Measurements from ENCODE around the gene HLA-DOB.
"Not testable (repeated sequence)": the region's sequence is repeated elsewhere in the genome, so short reads cannot be mapped to it uniquely, and the experiment has no call there.

The HLA-DOB gene

GRCh38 chr6:32785781-32786533 is 30.8 kb downstream of the HLA-DOB start:
- DNase-seq: peak; percentile 31
- TF ChIP-seq CTCF (IDR thresholded peaks at IDR 0.05; ENCODE audit: low read depth, low read length): peak; percentile 75
- no peaks in the 10 kb centered on the region for H3K36me3 ChIP-seq

GRCh38 chr6:32782923-32783322 is 33.9 kb downstream of the HLA-DOB start:
- H3K4me1 ChIP-seq; H3K9me3 ChIP-seq; DNase-seq; H3K4me3 ChIP-seq (ENCODE audit: low read depth, low read length); H3K36me3 ChIP-seq: not testable (repeated sequence)
- peaks cover 37% of the 10 kb centered on the region for H3K27me3 ChIP-seq

More at GRCh38 chr6:32785781-32786533, 30.8 kb downstream of the HLA-DOB start:
- no peaks in the 10 kb centered on the region for H3K9me3 ChIP-seq
- H3K4me3 ChIP-seq (ENCODE audit: low read depth, low read length): no peak overlapping the region
- H3K4me1 ChIP-seq: no peaks in the 10 kb centered on the region
- peaks cover 39% of the 10 kb centered on the region for H3K27me3 ChIP-seq

- Histone ChIP-seq H3K4me1 (no peaks in the 10 kb centered on the region), H3K4me3 (ENCODE audit: low read depth, low read length) (no peak overlapping the region), H3K27me3 (peaks cover 31% of the 10 kb centered on the region), H3K36me3 (no peaks in the 10 kb centered on the region; the same call in 1 of the 2 replicates), H3K9me3 (no peaks in the 10 kb centered on the region)
- DNase-seq: no peak
- TF ChIP-seq CTCF (IDR thresholded peaks at IDR 0.05; ENCODE audit: low read depth, low read length): no peak
Observed at GRCh38 chr6:32779036-32779435, 37.8 kb downstream of the HLA-DOB start.

- peaks cover 32% of the 10 kb centered on the region for H3K27me3 ChIP-seq
- TF ChIP-seq CTCF (IDR thresholded peaks at IDR 0.05; ENCODE audit: low read depth, low read length): no peak
Observed at GRCh38 chr6:32775071-32775470, 41.7 kb downstream of the HLA-DOB start.

GRCh38 chr6:32774426-32774825 is 42.4 kb downstream of the HLA-DOB start:
- H3K27me3 ChIP-seq: peaks cover 35% of the 10 kb centered on the region

More at GRCh38 chr6:32775071-32775470, 41.7 kb downstream of the HLA-DOB start:
- Histone ChIP-seq H3K9me3 (no peaks in the 10 kb centered on the region), H3K36me3 (no peaks in the 10 kb centered on the region; the same call in 1 of the 2 replicates), H3K4me1 (no peaks in the 10 kb centered on the region), H3K4me3 (ENCODE audit: low read depth, low read length) (no peak overlapping the region)
- DNase-seq: no peak

GRCh38 chr6:32772656-32773055 is 44.1 kb downstream of the HLA-DOB start:
- peaks cover 39% of the 10 kb centered on the region for H3K27me3 ChIP-seq
- DNase-seq: no peak
- TF ChIP-seq CTCF (IDR thresholded peaks at IDR 0.05; ENCODE audit: low read depth, low read length): no peak
- H3K36me3 ChIP-seq: no peaks in the 10 kb centered on the region
- H3K4me1 ChIP-seq: no peaks in the 10 kb centered on the region
- H3K4me3 ChIP-seq (ENCODE audit: low read depth, low read length): no peak overlapping the region
- no peaks in the 10 kb centered on the region for H3K9me3 ChIP-seq

More at GRCh38 chr6:32774426-32774825, 42.4 kb downstream of the HLA-DOB start:
- TF ChIP-seq CTCF (IDR thresholded peaks at IDR 0.05; ENCODE audit: low read depth, low read length): no peak
- H3K4me3 ChIP-seq (ENCODE audit: low read depth, low read length): no peak overlapping the region
- no peaks in the 10 kb centered on the region for H3K9me3 ChIP-seq
- no peaks in the 10 kb centered on the region for H3K36me3 ChIP-seq
- no peak for DNase-seq
- H3K4me1 ChIP-seq: no peaks in the 10 kb centered on the region
